EH (cell line): ENCODE data around the gene FURIN.
"Not testable (repeated sequence)": the region's sequence is repeated elsewhere in the genome, so short reads cannot be mapped to it uniquely, and the experiment has no call there.

ENCODE experiments used
- DNase-seq: peaks from one replicate; pipeline ENCODE4 v3.0.0-alpha.2; 2015; ENCODE audit warnings: low read depth

FURIN gene

GRCh38 chr15:90868261-90868689, at the start of gene FURIN:
TSS of gene FURIN (plus strand) at chr15:90868588. CDS start at chr15:90875741, 7,153 bp downstream.
- DNase-seq, result peak; percentile 17

GRCh38 chr15:90819390-90819789, 49.0 kb upstream of the FURIN start:
- no peak for DNase-seq

DNA sequence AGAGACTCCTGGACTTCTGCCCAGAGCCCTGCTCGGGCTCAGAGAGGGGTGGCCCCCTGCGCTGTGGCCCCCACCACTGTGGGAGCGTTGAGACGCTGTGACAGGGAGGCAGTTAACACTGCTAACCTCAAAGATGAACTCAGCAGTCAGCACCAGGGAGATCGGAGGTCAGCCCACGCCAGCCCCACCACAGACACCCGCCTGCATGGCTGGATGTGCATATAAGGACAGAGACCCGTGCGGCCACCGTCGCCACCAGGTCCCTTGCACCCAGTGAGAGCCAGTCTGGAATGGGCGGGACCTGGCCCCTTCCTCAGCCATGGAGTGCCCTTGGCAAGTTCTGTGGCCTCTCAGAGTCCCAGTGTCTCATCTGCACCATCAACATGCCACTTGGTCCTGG, 48.5 kb upstream of the FURIN start:
- no peak for DNase-seq

- DNase-seq, result no peak
Observed at GRCh38 chr15:90820481-90820880, 47.9 kb upstream of the FURIN start.

GRCh38 chr15:90822204-90822955, 46.0 kb upstream of the FURIN start:
- no peak for DNase-seq

- DNase-seq, result no peak
Observed at GRCh38 chr15:90823455-90823974, 44.9 kb upstream of the FURIN start.

DNA sequence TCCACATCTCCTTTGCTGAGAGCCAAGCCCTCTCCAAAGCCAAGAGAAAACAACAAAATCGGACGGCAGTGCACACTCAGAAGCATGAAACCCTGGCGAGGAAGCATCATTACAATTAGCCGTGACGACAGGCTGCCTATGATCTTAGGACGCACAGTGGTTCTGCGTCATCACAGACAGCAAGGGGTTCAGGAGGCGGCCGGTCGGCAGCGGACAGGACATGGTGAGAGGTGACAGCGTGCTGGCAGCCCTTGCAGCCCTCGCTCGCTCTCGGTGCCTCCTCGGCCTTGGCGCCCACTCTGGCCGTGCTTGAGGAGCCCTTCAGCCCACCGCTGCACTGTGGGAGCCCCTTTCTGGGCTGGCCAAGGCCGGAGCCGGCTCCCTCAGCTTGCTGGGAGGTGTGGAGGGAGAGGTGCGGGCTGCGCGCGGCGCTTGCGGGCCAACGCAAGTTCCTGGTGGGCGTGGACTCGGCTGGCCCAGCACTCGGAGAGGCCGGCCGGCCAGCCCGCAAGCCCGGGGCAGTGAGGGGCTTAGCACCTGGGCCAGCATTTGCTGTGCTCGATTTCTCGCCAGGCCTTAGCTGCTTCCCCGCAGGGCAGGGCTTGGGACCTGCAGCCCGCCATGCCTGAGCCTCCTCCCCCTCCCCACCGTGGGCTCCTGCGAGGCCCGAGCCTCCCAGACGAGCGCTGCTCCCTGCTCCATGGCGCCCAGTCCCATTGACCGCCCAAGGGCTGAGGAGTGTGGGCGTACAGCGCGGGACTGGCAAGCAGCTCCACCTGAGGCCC, 43.1 kb upstream of the FURIN start:
- DNase-seq, result not testable (repeated sequence)

DNA sequence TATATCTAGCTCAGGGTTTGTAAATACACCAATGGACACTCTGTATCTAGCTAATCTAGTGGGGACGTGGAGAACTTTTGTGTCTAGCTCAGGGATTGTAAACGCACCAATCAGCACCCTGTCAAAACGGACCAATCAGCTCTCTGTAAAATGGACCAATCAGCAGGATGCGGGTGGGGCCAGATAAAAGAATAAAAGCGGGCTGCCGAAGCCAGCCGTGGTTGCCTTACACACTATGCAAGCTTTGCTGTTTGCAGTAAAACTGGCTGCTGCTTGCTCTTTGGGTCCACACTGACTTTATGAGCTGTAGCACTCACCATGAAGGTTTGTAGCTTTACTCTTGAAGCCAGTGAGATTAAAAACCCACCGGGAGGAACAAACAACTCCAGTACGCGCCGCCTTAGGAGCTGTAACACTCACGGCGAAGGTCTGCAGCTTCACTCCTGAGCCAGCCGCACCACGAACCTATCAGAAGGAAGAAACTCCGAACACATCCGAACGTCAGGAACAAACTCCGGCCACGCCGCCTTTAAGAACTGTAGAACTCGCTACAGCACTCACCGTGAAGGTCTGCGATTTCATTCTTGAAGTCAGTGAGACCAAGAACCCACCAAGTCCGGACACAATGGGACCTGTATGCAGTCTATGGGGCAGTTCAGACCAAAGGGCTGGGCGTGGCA, 42.0 kb upstream of the FURIN start:
- not testable (repeated sequence) for DNase-seq

- DNase-seq, result no peak
Observed at GRCh38 chr15:90826886-90827435, 41.4 kb upstream of the FURIN start.

- no peak for DNase-seq
Observed at GRCh38 chr15:90828111-90828510, 40.3 kb upstream of the FURIN start.

DNA sequence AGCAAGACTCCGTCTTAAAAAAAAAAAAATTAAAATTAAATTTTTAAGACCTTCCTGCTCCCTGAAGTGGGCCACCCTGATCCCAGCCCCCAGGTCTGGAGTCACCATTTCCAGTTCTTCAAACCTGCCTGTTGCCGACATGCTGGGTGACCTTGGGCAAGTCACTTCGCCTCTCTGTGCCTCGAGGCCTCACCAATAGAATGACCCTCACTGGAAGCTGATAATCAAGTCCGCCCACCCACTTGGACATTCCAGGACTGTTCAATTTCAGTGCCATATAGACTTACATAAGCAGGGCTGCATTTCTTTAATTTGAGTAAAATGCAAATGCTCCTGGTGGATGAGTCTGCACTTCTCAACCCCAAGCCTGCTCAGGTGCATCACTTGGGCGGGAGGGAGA, 39.3 kb upstream of the FURIN start:
- DNase-seq, result no peak

DNA sequence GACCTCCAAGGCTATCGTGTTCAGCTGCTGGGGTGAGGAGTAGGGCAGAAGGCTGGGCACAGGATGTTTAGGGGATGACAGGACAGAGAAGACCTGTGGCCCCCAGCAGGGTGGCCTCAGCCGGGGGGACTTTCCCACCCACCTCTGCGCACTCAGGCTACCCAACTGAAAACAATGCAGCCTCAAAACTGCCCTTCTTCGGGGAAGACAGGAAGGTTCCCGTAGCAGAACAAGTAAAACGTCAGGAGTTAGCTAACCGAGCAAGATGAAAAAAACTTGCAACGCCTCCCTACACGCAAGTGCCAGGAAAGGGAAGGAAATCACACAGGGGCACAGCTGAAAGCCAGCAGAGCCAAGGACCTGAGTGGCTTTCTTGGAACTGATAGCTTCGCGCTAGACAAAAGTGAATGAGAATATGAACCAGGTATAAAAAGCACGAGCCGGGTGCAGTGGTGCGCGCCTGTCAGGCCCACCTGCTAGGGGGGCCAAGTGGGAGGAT, 38.4 kb upstream of the FURIN start:
- DNase-seq, result no peak

- DNase-seq, result no peak
Observed at GRCh38 chr15:90834626-90835025, 33.8 kb upstream of the FURIN start.

- peak; percentile 76 for DNase-seq
Observed at GRCh38 chr15:90836296-90836871, 32.0 kb upstream of the FURIN start.

DNA sequence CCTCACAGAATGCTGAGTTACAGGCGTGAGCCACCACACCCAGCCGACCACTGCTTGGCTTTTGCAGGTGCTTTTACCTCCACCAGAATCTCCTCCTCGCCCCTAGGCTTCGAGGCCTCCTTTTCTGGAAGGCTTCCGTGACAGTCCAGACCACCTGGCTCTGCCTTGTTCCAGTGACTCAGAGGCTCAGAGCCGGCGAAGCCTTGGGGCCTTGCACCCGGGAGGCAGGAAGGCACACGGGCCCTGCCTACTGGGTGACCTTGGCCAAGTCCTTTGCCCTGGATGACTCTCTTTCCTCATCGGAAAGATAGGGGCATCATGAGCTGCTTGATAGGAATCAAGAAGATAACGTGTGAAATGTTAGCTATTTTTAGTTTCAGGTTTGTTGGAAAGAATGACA, 31.3 kb upstream of the FURIN start:
- DNase-seq, result no peak

DNA sequence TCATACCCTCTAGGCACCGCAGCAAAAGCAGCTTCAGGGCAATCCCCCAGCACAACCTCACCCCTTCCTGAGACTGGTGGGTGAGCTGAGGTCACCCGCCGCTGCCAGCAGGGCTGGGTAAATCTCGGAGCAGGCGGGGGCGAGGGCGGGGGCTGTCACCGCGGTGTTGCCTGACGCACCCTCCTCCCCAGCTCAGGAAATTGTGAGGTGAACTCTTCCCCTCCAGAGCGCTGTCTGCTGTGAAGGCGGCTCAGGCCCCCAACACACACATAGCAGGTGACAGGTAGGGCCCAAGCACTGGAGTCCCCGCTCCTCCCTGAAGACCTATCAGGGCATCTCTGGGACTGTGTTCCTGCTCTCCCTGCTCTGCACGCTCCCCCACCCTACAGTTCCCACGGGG, 30.2 kb upstream of the FURIN start:
- DNase-seq, result no peak

DNA sequence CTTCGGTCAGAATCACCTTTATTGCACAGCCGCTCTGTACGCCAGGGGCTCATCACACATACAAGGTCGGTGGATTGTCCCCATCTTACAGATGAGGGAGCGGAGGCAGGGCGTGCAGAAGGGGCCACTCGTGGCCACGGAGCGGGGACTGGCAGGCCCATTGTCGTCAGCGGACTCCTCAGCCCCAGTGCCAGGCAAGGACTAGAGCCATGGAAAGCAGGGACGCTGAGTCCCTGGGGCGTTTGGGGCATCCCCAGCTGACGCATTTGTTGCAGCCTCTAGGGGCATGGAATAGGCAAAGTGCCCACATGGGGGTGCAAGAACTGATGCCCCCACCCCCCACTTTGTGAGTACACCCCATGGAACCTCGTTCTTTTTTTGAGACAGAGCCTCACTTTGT, 29.8 kb upstream of the FURIN start:
- DNase-seq, result no peak

DNA sequence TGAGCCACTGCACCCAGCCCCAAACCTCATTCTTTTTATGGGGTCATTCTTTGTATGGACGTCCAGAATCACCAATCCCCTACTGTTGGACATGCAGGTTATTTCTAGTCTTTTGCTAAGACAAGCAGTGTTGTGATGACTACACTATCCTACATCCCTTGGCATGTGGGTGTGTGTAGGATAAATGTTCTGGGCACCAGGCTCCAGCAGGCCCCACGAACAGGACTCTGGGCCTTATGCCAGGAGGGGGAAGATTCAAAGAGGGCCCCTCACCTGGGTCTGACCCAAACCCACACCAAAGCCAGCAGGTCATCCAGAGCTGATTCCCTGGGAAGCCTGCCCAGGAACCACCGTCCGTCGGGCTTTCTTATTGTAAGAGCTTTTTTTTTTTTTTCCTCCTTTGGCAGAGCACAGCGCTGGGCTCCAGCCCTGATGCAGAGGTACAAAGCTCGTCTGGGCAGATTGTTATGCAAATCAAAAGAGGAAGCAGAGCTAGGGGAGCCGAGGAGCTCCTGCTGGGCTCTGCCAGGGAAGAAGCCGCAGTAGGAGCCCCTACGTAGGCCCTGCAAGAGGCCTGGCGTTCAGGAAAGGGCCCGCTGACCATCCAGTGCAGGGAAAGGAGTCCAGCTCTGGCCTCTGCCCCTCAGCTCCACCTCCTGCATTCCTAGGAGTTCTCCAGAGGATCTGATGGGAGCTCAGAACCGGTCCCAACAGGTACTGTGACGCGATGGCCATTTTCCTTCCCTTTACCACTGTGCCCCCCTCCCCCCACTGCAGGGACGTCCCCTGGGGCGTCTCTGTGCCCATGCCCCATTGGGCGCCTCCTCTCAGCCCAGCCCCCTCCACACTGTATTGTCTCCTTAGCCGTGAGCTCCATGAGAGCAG, 29.0 kb upstream of the FURIN start:
- DNase-seq, result no peak

- DNase-seq, result no peak
Observed at GRCh38 chr15:90840157-90840855, 28.1 kb upstream of the FURIN start.

GRCh38 chr15:90840954-90841353, 27.4 kb upstream of the FURIN start:
- no peak for DNase-seq
